GM12878 (cell line): ENCODE measurements around the gene KIF2A. TPM values are rescaled to one million over a fixed set of nuclear protein-coding genes. Genes with fewer than 3 reads are reported as not detected.

Source experiments
- ATAC-seq: fragments of 200-7000 bp; cut with Tn5 transposase; 3 replicates; pipeline ENCODE4 v1.9.1; 2020; ENCODE audit warnings: mild to moderate bottlenecking, moderate library complexity
- BruUV-seq: library from RNA; stranded (reverse); fragments of 400-500 nt; replicated peaks from 2 replicates; lab custom pipeline; 2021; lab: Mats Ljungman, UMichigan
- CTCF ChIA-PET: fragments of 300-600 bp; sonication (Branson Sonifier 250); formaldehyde crosslinking; extraction: SDS; loops from one replicate; lab custom pipeline; 2021; ENCODE audit warnings: inconsistent platforms; lab: Yijun Ruan, JAX
- POLR2A ChIA-PET: fragments of 350-600 bp; formaldehyde crosslinking; extraction: SDS; loops from one replicate; lab custom pipeline; 2021; ENCODE audit warnings: inconsistent platforms; lab: Charles Lee
- RAD21 ChIA-PET: fragments of 300-600 bp; sonication (Branson Sonifier 250); formaldehyde crosslinking; loops from one replicate; lab custom pipeline; 2023; ENCODE audit warnings: antibody characterized with exemption; ENCODE audit not compliant: unreplicated experiment; lab: Charles Lee
- SMC1A ChIA-PET: fragments of 300-600 bp; sonication (Branson Sonifier 250); formaldehyde crosslinking; loops from one replicate; lab custom pipeline; 2023; ENCODE audit not compliant: unreplicated experiment, uncharacterized antibody; lab: Charles Lee
- DNase-seq: peaks from one replicate; pipeline ENCODE4 v3.0.0-alpha.2; 2011; ENCODE audit warnings: low read depth, low spot score
- FAIRE-seq: peaks from 3 replicates; lab custom pipeline; 2011; peaks lifted over from hg19 to GRCh38; lab: Jason Lieb, UNC
- H2AFZ ChIP-seq: 2 replicates; pipeline ENCODE4 v1.6.0; 2011; ENCODE audit warnings: low read depth, low read length, control low read depth; ENCODE audit not compliant: control insufficient read depth
- H3K27ac ChIP-seq: 2 replicates; pipeline ENCODE4 v1.5.1; 2011; ENCODE audit warnings: control low read depth; ENCODE audit not compliant: control insufficient read depth, insufficient read depth
- H3K27me3 ChIP-seq, 2 experiments: replicated peaks in 1 of 2; 2 replicates each; pipeline versions ENCODE4 v1.6.0 to v1.6.1; 2011; ENCODE audit warnings: low read length in 1 of 2; ENCODE audit not compliant: control insufficient read depth in 2 of 2, insufficient read depth in 2 of 2
- H3K36me3 ChIP-seq, 2 experiments: 2 replicates each; pipeline ENCODE4 v1.5.1; 2011; ENCODE audit warnings: low read length in 1 of 2; ENCODE audit not compliant: control insufficient read depth in 2 of 2, insufficient read depth in 2 of 2
- H3K4me1 ChIP-seq: 2 replicates; pipeline ENCODE4 v1.6.1; 2011; ENCODE audit warnings: mild to moderate bottlenecking, low read length, moderate library complexity, mixed read lengths; ENCODE audit not compliant: control insufficient read depth, insufficient read depth
- H3K4me2 ChIP-seq: 2 replicates; pipeline ENCODE4 v1.6.0; 2011; ENCODE audit warnings: control low read depth; ENCODE audit not compliant: control insufficient read depth, insufficient read depth
- H3K4me3 ChIP-seq: fragments of 200-600 bp; sonication (generic); 2 replicates; pipeline ENCODE4 v1.5.1; 2016
- H3K79me2 ChIP-seq: 2 replicates; pipeline ENCODE4 v1.6.0; 2011; ENCODE audit warnings: low read length; ENCODE audit not compliant: control insufficient read depth, insufficient read depth
- H3K9ac ChIP-seq: 2 replicates; pipeline ENCODE4 v1.8.0; 2011; ENCODE audit warnings: low read length, control low read depth, mixed read lengths; ENCODE audit not compliant: control insufficient read depth, insufficient read depth
- H3K9me3 ChIP-seq: replicated peaks from 3 replicates; pipeline ENCODE4 v1.5.1; 2011; ENCODE audit warnings: mild to moderate bottlenecking, low read length; ENCODE audit not compliant: control insufficient read depth, insufficient read depth
- H4K20me1 ChIP-seq: 2 replicates; pipeline ENCODE4 v1.6.0; 2011; ENCODE audit not compliant: control insufficient read depth, insufficient read depth
- E2F8 ChIP-seq: fragments of 450-650 bp; IDR thresholded peaks from 2 replicates; pipeline ENCODE4 v1.6.1; 2018; ENCODE audit warnings: mild to moderate bottlenecking, low read depth, moderate library complexity; ENCODE audit not compliant: partially characterized antibody
- IRF3 ChIP-seq: fragments of 450-650 bp; IDR thresholded peaks from 2 replicates; pipeline ENCODE4 v1.6.1; 2014; ENCODE audit warnings: mild to moderate bottlenecking
- POLR2A ChIP-seq: IDR thresholded peaks from 2 replicates; pipeline ENCODE4 v1.6.1; 2011; ENCODE audit warnings: low read depth, mild to moderate bottlenecking, low read length
- POU2F2 ChIP-seq: IDR thresholded peaks from 3 replicates; pipeline ENCODE4 v1.6.1; 2011; ENCODE audit warnings: low read depth, mild to moderate bottlenecking, low read length, borderline replicate concordance
- YBX1 ChIP-seq: fragments of 450-650 bp; IDR thresholded peaks from 2 replicates; pipeline ENCODE4 v1.6.1; 2016; ENCODE audit warnings: antibody characterized with exemption
- ZNF207 ChIP-seq: fragments of 450-650 bp; IDR thresholded peaks from 2 replicates; pipeline ENCODE4 v1.6.1; 2014; ENCODE audit warnings: antibody characterized with exemption, mild to moderate bottlenecking, borderline replicate concordance
- WGBS: methylation state at CpG from one replicate; pipeline ENCODE4 v1.1.6; 2016; ENCODE audit warnings: low lambda C conversion rate; ENCODE audit not compliant: insufficient replicate concordance, insufficient coverage; ENCODE audit errors: missing lambda C conversion rate; 5-methylcytosine and 5-hydroxymethylcytosine counted together
- in situ Hi-C: fragments of 300-500 bp; cut with MboI; formaldehyde crosslinking; loops from 9 replicates; pipeline ENCODE4 v1.14.3; 2018; ENCODE audit warnings: mixed read lengths
- intact Hi-C: fragments of 100-400 bp; cut with micrococcal nuclease; formaldehyde crosslinking; loops from one replicate; pipeline ENCODE4 v1.14.2; 2022; ENCODE audit not compliant: unreplicated experiment
- polyA plus RNA-seq, 11 experiments: library from polyadenylated mRNA; depleted of rRNA in 4 of 11; unstranded in 6 of 11; stranded (reverse) in 5 of 11; fragments of >200 nt; fragmentation: Nextera tagmentation in 4 of 11; fragmentation: Illumina TruSeq in 1 of 11; extraction: Ambion mirVana in 4 of 11; extraction: Trizol in 1 of 11; gene quantifications; 1 replicate in 1 of 11; 2 replicates in 10 of 11; pipeline versions ENCODE4 v1.2.1 to v1.2.3, GENCODE V29; 2011 to 2016; ENCODE audit warnings: inconsistent platforms in 2 of 11, missing spikeins in 2 of 11, low read depth in 1 of 11
- total RNA-seq, 4 experiments: library from RNA; depleted of rRNA in 3 of 4; stranded (reverse); fragments of >200 nt in 3 of 4; fragmentation: Illumina TruSeq in 1 of 4; extraction: Trizol in 1 of 4; gene quantifications; 2 replicates each; pipeline versions ENCODE4 v1.2.1 to v1.2.3, GENCODE V29; 2013 to 2021

Gene KIF2A
- total and polyA plus RNA-seq, 10 of the 15 experiments (the other 5 are each of a cell fraction or from before 2014, with no cell fraction given): 35.9 to 124 (median 80.1) TPM

- CTCF ChIA-PET: interaction anchor here (0.6 to 1.8 kb wide), 4 partner anchors 8 to 58 kb away, joined by 3 to 10 read pairs (median 4); no protein-coding TSS in a partner anchor
- intact Hi-C loops (no loop called here), in situ Hi-C loops (no loop called here)
- Histone ChIP-seq H3K27ac (no peak overlapping the region), H3K9ac (no peak overlapping the region), H3K79me2 (peaks cover 77% of the 10 kb centered on the region), H2AFZ (no peak overlapping the region), H3K36me3 (no peaks in the 10 kb centered on the region), H3K27me3 (no peaks in the 10 kb centered on the region), H4K20me1 (no peaks in the 10 kb centered on the region), H3K9me3 (no peaks in the 10 kb centered on the region), H3K4me2 (no peak overlapping the region), H3K4me1 (peaks cover 19% of the 10 kb centered on the region), H3K4me3 (no peak overlapping the region)
- SMC1A ChIA-PET: interaction anchor here (0.6 to 3.4 kb wide), 8 partner anchors 9 to 55 kb away, joined by 3 to 16 read pairs (median 3); no protein-coding TSS in a partner anchor
- DNase-seq (no peak), FAIRE-seq (peak; percentile 18), ATAC-seq (no peak)
- WGBS: 90% methylated on average over 9 of the region's 9 CpGs
- RAD21 ChIA-PET: interaction anchor here (3.3 kb wide), 1 partner anchor 22 kb away, joined by 10 read pairs; the partner anchor contains the start of gene KIF2A
- no peak for TF ChIP-seq POLR2A
- TF ChIP-seq IRF3: no peak
- no peak for TF ChIP-seq POU2F2
- TF ChIP-seq YBX1: no peak
- no peak for TF ChIP-seq E2F8
- TF ChIP-seq ZNF207: no peak
- POLR2A ChIA-PET: interaction anchor here (3.2 kb wide), 1 partner anchor 9 kb away, joined by 13 read pairs; no protein-coding TSS in a partner anchor
- BruUV-seq: no TSS peak
These were observed 21.4 kb downstream of the KIF2A start for GRCh38 chr5:62327138-62328053.
